ENCODE measurements around the gene SNAPC4.

GRCh38 chr9:136391737-136392537, 8.0 kb downstream of the SNAPC4 start:
- no peak for TF ChIP-seq JUN (IDR thresholded peaks at IDR 0.05)
- no peak for TF ChIP-seq RCOR1 (IDR thresholded peaks at IDR 0.05; ENCODE audit: low read depth, low read length)
- no peak for TF ChIP-seq TP53 (CRISPR knock-in tag; IDR thresholded peaks at IDR 0.05)
- TF ChIP-seq JUNB (IDR thresholded peaks at IDR 0.05): no peak

All from A549 (cell line).